GM12878 (cell line): Measurements from ENCODE around the gene GABRQ. TPM values are rescaled to one million over a fixed set of nuclear protein-coding genes. Genes with fewer than 3 reads are reported as not detected.
A peak's percentile ranks its signal among the peaks of the same experiment; 100 is the strongest.

Source experiments
- ATAC-seq: fragments of 200-7000 bp; cut with Tn5 transposase; 3 replicates; pipeline ENCODE4 v1.9.1; 2020; ENCODE audit warnings: mild to moderate bottlenecking, moderate library complexity
- Bru-seq: library from RNA; stranded (reverse); fragments of 400-500 nt; gene quantifications from one replicate; lab custom pipeline; 2021; lab: Mats Ljungman, UMichigan
- BruChase-seq, 2 experiments: library from RNA; stranded (reverse); fragments of 400-500 nt; gene quantifications; one replicate each; lab custom pipeline; 2021; lab: Mats Ljungman, UMichigan
- BruUV-seq: library from RNA; stranded (reverse); fragments of 400-500 nt; replicated peaks from 2 replicates; lab custom pipeline; 2021; lab: Mats Ljungman, UMichigan
- CTCF ChIA-PET: fragments of 300-600 bp; sonication (Branson Sonifier 250); formaldehyde crosslinking; extraction: SDS; loops from one replicate; lab custom pipeline; 2021; ENCODE audit warnings: inconsistent platforms; lab: Yijun Ruan, JAX
- POLR2A ChIA-PET: fragments of 350-600 bp; formaldehyde crosslinking; extraction: SDS; loops from one replicate; lab custom pipeline; 2021; ENCODE audit warnings: inconsistent platforms; lab: Charles Lee
- RAD21 ChIA-PET: fragments of 300-600 bp; sonication (Branson Sonifier 250); formaldehyde crosslinking; loops from one replicate; lab custom pipeline; 2023; ENCODE audit warnings: antibody characterized with exemption; ENCODE audit not compliant: unreplicated experiment; lab: Charles Lee
- SMC1A ChIA-PET: fragments of 300-600 bp; sonication (Branson Sonifier 250); formaldehyde crosslinking; loops from one replicate; lab custom pipeline; 2023; ENCODE audit not compliant: unreplicated experiment, uncharacterized antibody; lab: Charles Lee
- DNase-seq: peaks from one replicate; pipeline ENCODE4 v3.0.0-alpha.2; 2011; ENCODE audit warnings: low read depth, low spot score
- FAIRE-seq: peaks from 3 replicates; lab custom pipeline; 2011; peaks lifted over from hg19 to GRCh38; lab: Jason Lieb, UNC
- H2AFZ ChIP-seq: 2 replicates; pipeline ENCODE4 v1.6.0; 2011; ENCODE audit warnings: low read depth, low read length, control low read depth; ENCODE audit not compliant: control insufficient read depth
- H3K27ac ChIP-seq: 2 replicates; pipeline ENCODE4 v1.5.1; 2011; ENCODE audit warnings: control low read depth; ENCODE audit not compliant: control insufficient read depth, insufficient read depth
- H3K27me3 ChIP-seq, 2 experiments: replicated peaks in 1 of 2; 2 replicates each; pipeline versions ENCODE4 v1.6.0 to v1.6.1; 2011; ENCODE audit warnings: low read length in 1 of 2; ENCODE audit not compliant: control insufficient read depth in 2 of 2, insufficient read depth in 2 of 2
- H3K36me3 ChIP-seq, 2 experiments: 2 replicates each; pipeline ENCODE4 v1.5.1; 2011; ENCODE audit warnings: low read length in 1 of 2; ENCODE audit not compliant: control insufficient read depth in 2 of 2, insufficient read depth in 2 of 2
- H3K4me1 ChIP-seq: 2 replicates; pipeline ENCODE4 v1.6.1; 2011; ENCODE audit warnings: mild to moderate bottlenecking, low read length, moderate library complexity, mixed read lengths; ENCODE audit not compliant: control insufficient read depth, insufficient read depth
- H3K4me2 ChIP-seq: 2 replicates; pipeline ENCODE4 v1.6.0; 2011; ENCODE audit warnings: control low read depth; ENCODE audit not compliant: control insufficient read depth, insufficient read depth
- H3K4me3 ChIP-seq: fragments of 200-600 bp; sonication (generic); 2 replicates; pipeline ENCODE4 v1.5.1; 2016
- H3K79me2 ChIP-seq: 2 replicates; pipeline ENCODE4 v1.6.0; 2011; ENCODE audit warnings: low read length; ENCODE audit not compliant: control insufficient read depth, insufficient read depth
- H3K9ac ChIP-seq: 2 replicates; pipeline ENCODE4 v1.8.0; 2011; ENCODE audit warnings: low read length, control low read depth, mixed read lengths; ENCODE audit not compliant: control insufficient read depth, insufficient read depth
- H3K9me3 ChIP-seq: replicated peaks from 3 replicates; pipeline ENCODE4 v1.5.1; 2011; ENCODE audit warnings: mild to moderate bottlenecking, low read length; ENCODE audit not compliant: control insufficient read depth, insufficient read depth
- H4K20me1 ChIP-seq: 2 replicates; pipeline ENCODE4 v1.6.0; 2011; ENCODE audit not compliant: control insufficient read depth, insufficient read depth
- ATF7 ChIP-seq: fragments of 450-650 bp; IDR thresholded peaks from 2 replicates; pipeline ENCODE4 v1.6.1; 2016; ENCODE audit warnings: low read depth, mild to moderate bottlenecking
- GATAD2B ChIP-seq: fragments of 450-650 bp; conservative IDR thresholded peaks from 2 replicates; pipeline ENCODE4 v1.6.1; 2017; ENCODE audit warnings: low read depth, mild to moderate bottlenecking, moderate library complexity
- HDGF ChIP-seq: fragments of 450-650 bp; IDR thresholded peaks from 2 replicates; pipeline ENCODE4 v1.6.1; 2016; ENCODE audit warnings: antibody characterized with exemption
- IKZF2 ChIP-seq, 2 experiments: fragments of 450-650 bp; IDR thresholded peaks; 2 replicates each; pipeline ENCODE4 v1.6.1; 2017; ENCODE audit warnings: mild to moderate bottlenecking in 2 of 2, moderate library complexity in 2 of 2
- KAT2A ChIP-seq: conservative IDR thresholded peaks from 2 replicates; pipeline ENCODE4 v1.6.1; 2011; ENCODE audit warnings: low read depth, low read length; ENCODE audit not compliant: control insufficient read depth
- LARP7 ChIP-seq: fragments of 450-650 bp; IDR thresholded peaks from 2 replicates; pipeline ENCODE4 v1.6.1; 2017; ENCODE audit warnings: mild to moderate bottlenecking
- NR2C1 ChIP-seq: fragments of 450-650 bp; IDR thresholded peaks from 2 replicates; pipeline ENCODE4 v1.6.1; 2017; ENCODE audit warnings: antibody characterized with exemption, mild to moderate bottlenecking, moderate library complexity
- RFX5 ChIP-seq: IDR thresholded peaks from 2 replicates; pipeline ENCODE4 v1.6.1; 2011; ENCODE audit warnings: low read depth, low read length, improper control_type of control experiment
- ZNF217 ChIP-seq: fragments of 450-650 bp; IDR thresholded peaks from 2 replicates; pipeline ENCODE4 v1.6.1; 2017; ENCODE audit warnings: antibody characterized with exemption, mild to moderate bottlenecking
- WGBS: methylation state at CpG from one replicate; pipeline ENCODE4 v1.1.6; 2016; ENCODE audit warnings: low lambda C conversion rate; ENCODE audit not compliant: insufficient replicate concordance, insufficient coverage; ENCODE audit errors: missing lambda C conversion rate; 5-methylcytosine and 5-hydroxymethylcytosine counted together
- in situ Hi-C: fragments of 300-500 bp; cut with MboI; formaldehyde crosslinking; loops from 9 replicates; pipeline ENCODE4 v1.14.3; 2018; ENCODE audit warnings: mixed read lengths
- intact Hi-C: fragments of 100-400 bp; cut with micrococcal nuclease; formaldehyde crosslinking; loops from one replicate; pipeline ENCODE4 v1.14.2; 2022; ENCODE audit not compliant: unreplicated experiment
- long read RNA-seq, 2 experiments: library from polyadenylated mRNA; unstranded; transcript quantifications; one replicate each; pipeline ENCODE4 v2.0.0, GENCODE V29; 2019 to 2020
- polyA minus RNA-seq, 3 experiments: library from RNA; depleted of rRNA, polyadenylated mRNA; stranded (reverse); fragments of >200 nt; gene quantifications; 2 replicates each; pipeline ENCODE4 v1.2.3, GENCODE V29; 2011
- polyA plus RNA-seq, 11 experiments: library from polyadenylated mRNA; depleted of rRNA in 4 of 11; unstranded in 6 of 11; stranded (reverse) in 5 of 11; fragments of >200 nt; fragmentation: Nextera tagmentation in 4 of 11; fragmentation: Illumina TruSeq in 1 of 11; extraction: Ambion mirVana in 4 of 11; extraction: Trizol in 1 of 11; gene quantifications; 1 replicate in 1 of 11; 2 replicates in 10 of 11; pipeline versions ENCODE4 v1.2.1 to v1.2.3, GENCODE V29; 2011 to 2016; ENCODE audit warnings: inconsistent platforms in 2 of 11, missing spikeins in 2 of 11, low read depth in 1 of 11
- total RNA-seq, 4 experiments: library from RNA; depleted of rRNA in 3 of 4; stranded (reverse); fragments of >200 nt in 3 of 4; fragmentation: Illumina TruSeq in 1 of 4; extraction: Trizol in 1 of 4; gene quantifications; 2 replicates each; pipeline versions ENCODE4 v1.2.1 to v1.2.3, GENCODE V29; 2013 to 2021
- TF ChIP-seq, protein P1 (sequence below): IDR thresholded peaks from 2 replicates; pipeline ENCODE4 v1.6.1; 2011; ENCODE audit warnings: mild to moderate bottlenecking, low read depth, low read length, moderate library complexity; ENCODE audit not compliant: insufficient replicate concordance
- TF ChIP-seq, protein P2 (sequence below): IDR thresholded peaks from 2 replicates; pipeline ENCODE4 v1.6.1; 2011; ENCODE audit warnings: borderline replicate concordance, low read depth, mild to moderate bottlenecking, moderate library complexity, mixed read lengths, low read length; ENCODE audit not compliant: insufficient read depth; ENCODE audit errors: extremely low read length

The GABRQ gene
- not detected in 2 replicates for total RNA-seq (2013; cell fraction: nucleolus; rRNA removed)
- total RNA-seq (2014; rRNA removed) (not detected in 2 replicates), total RNA-seq (2014; rRNA removed; fragmentation: Illumina TruSeq; extraction: Trizol) (not detected in 2 replicates), total RNA-seq (2021) (not detected in 2 replicates), polyA plus RNA-seq (2011; rRNA removed) (0.04 TPM in 2 replicates), polyA plus RNA-seq (2014; fragmentation: Illumina TruSeq; extraction: Trizol) (not detected in 2 replicates), polyA plus RNA-seq (2014; fragmentation: Nextera tagmentation; extraction: Ambion mirVana) (not detected), polyA plus RNA-seq (2014; rRNA removed) (not detected in 2 replicates), polyA plus RNA-seq (2016; fragmentation: Nextera tagmentation; extraction: Ambion mirVana) (not detected), polyA minus RNA-seq (2011; rRNA and poly(A)+ RNA removed) (0.10 and 0.66 TPM in 2 replicates), Bru-seq, nascent RNA (percentile 25 among the genes with signal in this experiment), BruChase-seq, experiment 1, labeled RNA remaining after a 6-hour chase (percentile 32 among the genes with signal in this experiment), BruChase-seq, experiment 2, labeled RNA remaining after a 2-hour chase (percentile 31 among the genes with signal in this experiment)
- not detected for polyA plus RNA-seq (2011; ENCODE audit: low read depth)
- 0.05 and 0.07 TPM in 2 replicates for polyA plus RNA-seq (2011; cell fraction: cytosol; rRNA removed)
- 0.07 and 0.09 TPM in 2 replicates for polyA plus RNA-seq (2011; cell fraction: nucleus; rRNA removed)
- polyA plus RNA-seq (2012) = 0.03 TPM in 2 replicates
- polyA minus RNA-seq (2011; cell fraction: cytosol; rRNA and poly(A)+ RNA removed) = not detected in 2 replicates
- 0.10 and 0.12 TPM in 2 replicates for polyA minus RNA-seq (2011; cell fraction: nucleus; rRNA and poly(A)+ RNA removed)
- long read RNA-seq, experiment 1 = 0 reads
- long read RNA-seq, experiment 2 = 0 reads

DNA sequence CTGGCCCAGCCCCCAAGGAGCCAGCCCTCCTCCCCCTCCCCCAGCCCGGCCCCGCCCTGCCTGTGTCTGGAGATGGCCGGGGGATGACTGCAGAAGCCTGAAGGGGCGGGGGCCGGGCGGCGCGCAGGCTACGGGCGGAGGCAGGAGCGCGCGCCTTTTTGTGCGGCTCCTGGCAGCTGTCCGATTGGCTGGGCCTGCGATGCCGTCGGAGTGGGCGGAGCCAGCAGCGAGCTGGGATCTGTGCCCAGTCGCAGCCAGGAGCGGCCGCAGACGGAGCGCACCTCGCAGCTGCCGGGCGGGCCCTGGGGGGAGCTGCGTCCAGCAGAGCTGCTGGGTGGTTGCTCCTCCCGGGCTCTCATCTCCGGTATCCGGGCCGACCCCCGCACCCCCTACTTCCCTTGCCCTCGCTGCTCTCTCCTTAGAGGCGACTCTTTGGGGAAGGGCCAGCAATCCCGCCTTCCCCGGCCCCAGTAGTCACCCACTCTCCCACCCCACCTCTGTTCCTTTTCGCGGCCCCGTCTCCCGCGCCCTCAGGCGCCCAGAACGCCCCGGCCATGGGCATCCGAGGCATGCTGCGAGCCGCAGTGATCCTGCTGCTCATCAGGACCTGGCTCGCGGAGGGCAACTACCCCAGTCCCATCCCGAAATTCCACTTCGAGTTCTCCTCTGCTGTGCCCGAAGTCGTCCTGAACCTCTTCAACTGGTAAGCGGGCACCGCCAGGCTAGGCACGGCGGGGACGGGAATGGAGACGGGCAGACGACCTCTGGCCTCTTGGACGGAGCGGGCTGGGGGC is at the start of gene GABRQ:
Gene GABRQ (plus strand): TSS at position 247 of the 794 bp plus-strand sequence. CDS start 308 bp downstream, at position 555.
- DNase-seq (no peak), ATAC-seq (no peak), FAIRE-seq (no peak)
- Histone ChIP-seq H3K36me3 (no peaks in the 10 kb centered on the region), H3K4me1 (no peaks in the 10 kb centered on the region; the same call in 1 of the 2 replicates), H3K4me3 (no peak within 1 kb of the TSS), H3K27ac (no peak within 1 kb of the TSS), H2AFZ (no peak within 1 kb of the TSS), H3K9me3 (no peaks in the 10 kb centered on the region), H3K27me3 (no peaks in the 10 kb centered on the region; a peak in 1 of 4 replicates), H3K4me2 (no peak within 1 kb of the TSS; the same call in 1 of the 2 replicates), H4K20me1 (no peaks in the 10 kb centered on the region), H3K79me2 (no peaks in the 10 kb centered on the region), H3K9ac (no peak within 1 kb of the TSS)
- RAD21 ChIA-PET = no interaction called here
- intact Hi-C loops (no loop called here), in situ Hi-C loops (loop anchor here (25.0 kb wide), 1 partner anchor 174 kb away; no protein-coding TSS in a partner anchor)
- POLR2A ChIA-PET = no interaction called here
- SMC1A ChIA-PET = no interaction called here
- no TSS peak for BruUV-seq
- 44% methylated on average over 33 of the region's 64 CpGs for WGBS
- TF ChIP-seq IKZF2 (IDR thresholded peaks at IDR 0.05) = no peak
- no peak for TF ChIP-seq HDGF
- no peak for TF ChIP-seq NR2C1
- TF ChIP-seq, protein P1, sequence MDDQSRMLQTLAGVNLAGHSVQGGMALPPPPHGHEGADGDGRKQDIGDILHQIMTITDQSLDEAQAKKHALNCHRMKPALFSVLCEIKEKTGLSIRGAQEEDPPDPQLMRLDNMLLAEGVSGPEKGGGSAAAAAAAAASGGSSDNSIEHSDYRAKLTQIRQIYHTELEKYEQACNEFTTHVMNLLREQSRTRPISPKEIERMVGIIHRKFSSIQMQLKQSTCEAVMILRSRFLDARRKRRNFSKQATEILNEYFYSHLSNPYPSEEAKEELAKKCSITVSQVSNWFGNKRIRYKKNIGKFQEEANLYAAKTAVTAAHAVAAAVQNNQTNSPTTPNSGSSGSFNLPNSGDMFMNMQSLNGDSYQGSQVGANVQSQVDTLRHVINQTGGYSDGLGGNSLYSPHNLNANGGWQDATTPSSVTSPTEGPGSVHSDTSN = no peak
- TF ChIP-seq ATF7 = no peak
- no peak for TF ChIP-seq RFX5
- no peak for TF ChIP-seq LARP7
- no peak for TF ChIP-seq GATAD2B
- no peak for TF ChIP-seq KAT2A
- TF ChIP-seq, protein P2, sequence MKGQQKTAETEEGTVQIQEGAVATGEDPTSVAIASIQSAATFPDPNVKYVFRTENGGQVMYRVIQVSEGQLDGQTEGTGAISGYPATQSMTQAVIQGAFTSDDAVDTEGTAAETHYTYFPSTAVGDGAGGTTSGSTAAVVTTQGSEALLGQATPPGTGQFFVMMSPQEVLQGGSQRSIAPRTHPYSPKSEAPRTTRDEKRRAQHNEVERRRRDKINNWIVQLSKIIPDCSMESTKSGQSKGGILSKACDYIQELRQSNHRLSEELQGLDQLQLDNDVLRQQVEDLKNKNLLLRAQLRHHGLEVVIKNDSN = no peak
- no peak for TF ChIP-seq ZNF217
- CTCF ChIA-PET = no interaction called here
